GM23248 (cell line): ENCODE results near the gene TCF4. TPM values are rescaled to one million over a fixed set of nuclear protein-coding genes. Genes with fewer than 3 reads are reported as not detected.

Experiments
- DNase-seq: peaks from one replicate; pipeline ENCODE4 v3.0.0-alpha.2; 2015
- H2AFZ ChIP-seq: fragments of 200-600 bp; sonication (generic); 2 replicates; pipeline ENCODE4 v1.6.1; 2016; ENCODE audit warnings: antibody characterized with exemption
- H3F3A ChIP-seq: fragments of 200-600 bp; sonication (generic); 2 replicates; pipeline ENCODE4 v1.6.1; 2016; ENCODE audit warnings: mild to moderate bottlenecking, antibody characterized with exemption, mixed run types; ENCODE audit not compliant: insufficient read depth
- H3K27ac ChIP-seq: fragments of 200-600 bp; sonication (generic); 2 replicates; pipeline ENCODE4 v1.5.1; 2016; ENCODE audit warnings: mild to moderate bottlenecking
- H3K27me3 ChIP-seq: fragments of 200-600 bp; sonication (generic); replicated peaks from 2 replicates; pipeline ENCODE4 v1.6.1; 2016; ENCODE audit warnings: mild to moderate bottlenecking; ENCODE audit not compliant: insufficient read depth
- H3K36me3 ChIP-seq: fragments of 200-600 bp; sonication (generic); 2 replicates; pipeline ENCODE4 v1.6.1; 2016; ENCODE audit warnings: low read depth, mild to moderate bottlenecking
- H3K4me1 ChIP-seq: fragments of 200-600 bp; sonication (generic); 2 replicates; pipeline ENCODE4 v1.6.1; 2016; ENCODE audit warnings: mild to moderate bottlenecking; ENCODE audit not compliant: insufficient read depth
- H3K4me2 ChIP-seq: fragments of 200-600 bp; sonication (generic); one replicate; pipeline ENCODE4 v1.6.1; 2016; ENCODE audit warnings: mild to moderate bottlenecking; ENCODE audit not compliant: unreplicated experiment
- H3K4me3 ChIP-seq: fragments of 200-600 bp; sonication (generic); 2 replicates; pipeline ENCODE4 v1.5.1; 2016; ENCODE audit warnings: mild to moderate bottlenecking
- H3K79me2 ChIP-seq: fragments of 200-600 bp; sonication (generic); 2 replicates; pipeline ENCODE4 v1.6.1; 2016; ENCODE audit warnings: mild to moderate bottlenecking; ENCODE audit not compliant: insufficient read depth
- H3K9ac ChIP-seq: fragments of 200-600 bp; sonication (generic); 2 replicates; pipeline ENCODE4 v1.6.1; 2016; ENCODE audit warnings: mild to moderate bottlenecking
- H3K9me2 ChIP-seq: fragments of 200-600 bp; sonication (generic); 2 replicates; pipeline ENCODE4 v1.6.1; 2016; ENCODE audit warnings: mixed run types, mild to moderate bottlenecking, moderate library complexity; ENCODE audit not compliant: insufficient read depth
- H3K9me3 ChIP-seq: fragments of 200-600 bp; sonication (generic); one replicate; pipeline ENCODE4 v1.6.1; 2017; ENCODE audit warnings: low read depth
- H4K20me1 ChIP-seq: fragments of 200-600 bp; sonication (generic); 2 replicates; pipeline ENCODE4 v1.6.0; 2016; ENCODE audit not compliant: insufficient read depth
- EZH2 ChIP-seq: fragments of 200-600 bp; sonication (generic); IDR thresholded peaks from 2 replicates; pipeline ENCODE4 v1.6.1; 2018; ENCODE audit warnings: antibody characterized with exemption, mild to moderate bottlenecking; ENCODE audit not compliant: insufficient read depth, poor library complexity, severe bottlenecking
- EZH2phosphoT487 ChIP-seq: fragments of 200-600 bp; sonication (generic); IDR thresholded peaks from 2 replicates; pipeline ENCODE4 v1.6.1; 2018; ENCODE audit warnings: antibody characterized with exemption, moderate library complexity, mild to moderate bottlenecking, low read depth; ENCODE audit not compliant: insufficient read depth
- WGBS, 2 experiments: methylation state at CpG; one replicate each; pipeline ENCODE4 v1.1.6; 2015 to 2017; ENCODE audit warnings: low lambda C conversion rate in 2 of 2, low coverage in 1 of 2; ENCODE audit errors: missing lambda C conversion rate in 2 of 2; 5-methylcytosine and 5-hydroxymethylcytosine counted together
- in situ Hi-C: fragments of 300-500 bp; cut with MboI; formaldehyde crosslinking; loops from 2 replicates; pipeline ENCODE4 v1.15.0; 2020
- polyA plus RNA-seq: library from polyadenylated mRNA; unstranded; fragments of >200 nt; fragmentation: Nextera tagmentation; extraction: Ambion mirVana; gene quantifications from 2 replicates; pipeline ENCODE4 v1.2.1, GENCODE V29; 2016
- total RNA-seq: library from RNA; depleted of rRNA; stranded (reverse); fragments of >200 nt; shearing (Covaris generic); gene quantifications from 2 replicates; pipeline ENCODE4 v1.2.3, GENCODE V29; 2014

Gene TCF4
- total and polyA plus RNA-seq, 2 experiments from 2014 or later, result 54.5 to 59.3 TPM

GRCh38 chr18:55269622-55270021 lies 318.4 kb downstream of the TCF4 start:
- 58 to 61% methylated on average over 5 of the region's 5 CpGs for WGBS, 2 experiments
- DNase-seq, result peak; percentile 40
- Histone ChIP-seq H3F3A (peaks cover 68% of the 10 kb centered on the region), H4K20me1 (no peaks in the 10 kb centered on the region), H3K4me2 (no peak overlapping the region), H3K4me3 (no peak overlapping the region), H3K36me3 (peaks cover 19% of the 10 kb centered on the region), H3K9ac (no peak overlapping the region), H3K79me2 (peaks cover 34% of the 10 kb centered on the region), H2AFZ (no peak overlapping the region), H3K9me3 (no peaks in the 10 kb centered on the region), H3K27ac (no peak overlapping the region), H3K27me3 (no peaks in the 10 kb centered on the region), H3K9me2 (no peaks in the 10 kb centered on the region), H3K4me1 (peaks cover 55% of the 10 kb centered on the region)
- in situ Hi-C loops, result no loop called here
- no peak for TF ChIP-seq EZH2
- TF ChIP-seq EZH2phosphoT487, result no peak

DNA sequence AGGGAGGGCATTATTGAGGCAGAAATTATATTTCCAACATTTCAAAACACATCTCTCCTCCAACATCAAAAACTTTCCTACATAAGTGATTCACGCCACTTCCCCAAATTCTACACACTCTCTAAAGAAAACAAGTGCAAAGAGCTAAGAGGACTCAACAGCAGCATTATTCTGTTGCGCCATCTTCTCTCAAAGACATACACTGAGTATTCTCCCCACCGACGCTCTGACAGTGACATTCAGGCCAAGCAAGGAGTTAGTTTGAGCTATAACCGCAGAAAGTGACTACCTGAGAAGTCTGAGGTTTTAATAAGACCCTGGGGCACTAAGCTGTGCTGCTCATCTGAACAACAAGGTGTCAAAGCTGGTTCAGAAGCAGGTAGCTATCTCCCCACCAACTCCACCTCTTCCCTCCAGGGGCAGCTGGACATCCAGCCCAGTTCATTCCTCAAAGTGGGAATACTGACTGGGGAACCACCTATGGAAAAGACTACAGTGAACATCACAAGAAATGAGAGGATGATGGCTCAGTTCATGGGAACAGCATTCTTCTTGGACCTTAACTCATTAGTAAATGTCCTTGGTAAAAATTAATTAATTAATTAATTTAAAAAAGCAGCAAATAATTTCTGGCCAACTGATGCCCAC lies 319.2 kb downstream of the TCF4 start:
- no peak overlapping the region for H3K4me3 ChIP-seq
- peaks cover 59% of the 10 kb centered on the region for H3F3A ChIP-seq
- H3K4me1 ChIP-seq, result peaks cover 49% of the 10 kb centered on the region
- H3K27ac ChIP-seq, result no peak overlapping the region
- H3K9ac ChIP-seq, result no peak overlapping the region
- H3K79me2 ChIP-seq, result peaks cover 35% of the 10 kb centered on the region
- H3K9me2 ChIP-seq, result no peaks in the 10 kb centered on the region
- H2AFZ ChIP-seq, result no peak overlapping the region
- H3K9me3 ChIP-seq, result no peaks in the 10 kb centered on the region
- no peaks in the 10 kb centered on the region for H4K20me1 ChIP-seq
- TF ChIP-seq EZH2 (no peak), EZH2phosphoT487 (no peak)
- no peaks in the 10 kb centered on the region for H3K27me3 ChIP-seq
- H3K36me3 ChIP-seq, result peaks cover 14% of the 10 kb centered on the region
- WGBS, 2 experiments, result 99 to 100% methylated on average over 5 of the region's 5 CpGs
- no peak for DNase-seq
- no peak overlapping the region for H3K4me2 ChIP-seq
- in situ Hi-C loops, result no loop called here

GRCh38 chr18:55268151-55268601 lies 319.8 kb downstream of the TCF4 start:
- Histone ChIP-seq H3K4me2 (no peak overlapping the region), H3K9ac (no peak overlapping the region), H3K4me1 (peaks cover 43% of the 10 kb centered on the region), H3K27ac (0 out of 2 replicates have a peak overlapping the region, but pooled peaks have one; percentile 46), H2AFZ (no peak overlapping the region), H3K79me2 (peaks cover 35% of the 10 kb centered on the region), H3K9me3 (no peaks in the 10 kb centered on the region), H4K20me1 (no peaks in the 10 kb centered on the region), H3K9me2 (no peaks in the 10 kb centered on the region), H3K4me3 (no peak overlapping the region), H3F3A (peaks cover 54% of the 10 kb centered on the region), H3K36me3 (peaks cover 11% of the 10 kb centered on the region), H3K27me3 (no peaks in the 10 kb centered on the region)
- no peak for DNase-seq
- 77 to 79% methylated on average over 3 of the region's 3 CpGs for WGBS, 2 experiments
- TF ChIP-seq EZH2phosphoT487 (no peak), EZH2 (no peak)
- in situ Hi-C loops, result no loop called here

GRCh38 chr18:55266981-55267380 lies 321.0 kb downstream of the TCF4 start:
- H3K4me1 ChIP-seq, result peaks cover 31% of the 10 kb centered on the region
- peaks cover 35% of the 10 kb centered on the region for H3K79me2 ChIP-seq
- no peak overlapping the region for H3K9ac ChIP-seq
- WGBS, 2 experiments, result 5% methylated on average over 6 of the region's 6 CpGs
- peak; percentile 79 for DNase-seq
- peak overlapping the region; percentile 25 for H3K4me2 ChIP-seq
- H4K20me1 ChIP-seq, result no peaks in the 10 kb centered on the region
- H3K36me3 ChIP-seq, result peaks cover 11% of the 10 kb centered on the region
- H3K27ac ChIP-seq, result peak overlapping the region; percentile 46
- H3F3A ChIP-seq, result peaks cover 42% of the 10 kb centered on the region
- in situ Hi-C loops, result no loop called here
- no peaks in the 10 kb centered on the region for H3K27me3 ChIP-seq
- TF ChIP-seq EZH2 (no peak), EZH2phosphoT487 (no peak)
- H3K4me3 ChIP-seq, result peak overlapping the region; percentile 14; the same call in 1 of the 2 replicates
- H3K9me2 ChIP-seq, result no peaks in the 10 kb centered on the region
- H2AFZ ChIP-seq, result no peak overlapping the region
- no peaks in the 10 kb centered on the region for H3K9me3 ChIP-seq
